ENCODE measurements around the gene NAT16. TPM values are rescaled to one million over a fixed set of nuclear protein-coding genes. Genes with fewer than 3 reads are reported as not detected.

NAT16 gene
- total RNA-seq, 4 donors from 2014 or later, result not detected

DNA sequence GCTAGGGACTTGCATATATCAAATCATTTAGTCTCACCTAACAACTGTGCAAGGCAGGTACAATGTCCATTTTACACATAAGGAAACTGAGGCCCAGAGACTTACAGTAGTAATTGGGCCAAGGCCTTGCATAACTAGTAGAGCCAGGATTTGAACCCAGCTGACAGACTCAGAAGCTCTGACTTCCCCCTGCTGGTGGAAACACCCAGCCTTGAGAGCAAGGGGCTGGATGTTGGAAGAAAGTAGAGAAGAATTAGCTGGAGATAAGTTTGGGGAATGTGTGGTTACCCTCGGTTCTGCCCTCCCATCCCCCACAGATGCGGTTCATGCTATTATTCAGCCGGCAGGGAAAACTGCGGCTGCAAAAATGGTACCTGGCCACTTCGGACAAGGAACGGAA, 23.8 kb downstream of the NAT16 start:
- no peak overlapping the region for H3K27ac ChIP-seq
- ATAC-seq, result no peak
- no peak overlapping the region for H3K4me3 ChIP-seq
- no peak for TF ChIP-seq POLR2A (IDR thresholded peaks at IDR 0.05)
- TF ChIP-seq, protein P1, sequence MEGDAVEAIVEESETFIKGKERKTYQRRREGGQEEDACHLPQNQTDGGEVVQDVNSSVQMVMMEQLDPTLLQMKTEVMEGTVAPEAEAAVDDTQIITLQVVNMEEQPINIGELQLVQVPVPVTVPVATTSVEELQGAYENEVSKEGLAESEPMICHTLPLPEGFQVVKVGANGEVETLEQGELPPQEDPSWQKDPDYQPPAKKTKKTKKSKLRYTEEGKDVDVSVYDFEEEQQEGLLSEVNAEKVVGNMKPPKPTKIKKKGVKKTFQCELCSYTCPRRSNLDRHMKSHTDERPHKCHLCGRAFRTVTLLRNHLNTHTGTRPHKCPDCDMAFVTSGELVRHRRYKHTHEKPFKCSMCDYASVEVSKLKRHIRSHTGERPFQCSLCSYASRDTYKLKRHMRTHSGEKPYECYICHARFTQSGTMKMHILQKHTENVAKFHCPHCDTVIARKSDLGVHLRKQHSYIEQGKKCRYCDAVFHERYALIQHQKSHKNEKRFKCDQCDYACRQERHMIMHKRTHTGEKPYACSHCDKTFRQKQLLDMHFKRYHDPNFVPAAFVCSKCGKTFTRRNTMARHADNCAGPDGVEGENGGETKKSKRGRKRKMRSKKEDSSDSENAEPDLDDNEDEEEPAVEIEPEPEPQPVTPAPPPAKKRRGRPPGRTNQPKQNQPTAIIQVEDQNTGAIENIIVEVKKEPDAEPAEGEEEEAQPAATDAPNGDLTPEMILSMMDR (IDR thresholded peaks at IDR 0.05), result no peak
- no peak for TF ChIP-seq POLR2AphosphoS5 (IDR thresholded peaks at IDR 0.05)
- TF ChIP-seq EP300 (IDR thresholded peaks at IDR 0.05), result no peak
- H3K9me3 ChIP-seq, result no peaks in the 10 kb centered on the region
- H3K36me3 ChIP-seq, result peaks cover 0 to 49% of the 10 kb centered on the region in 2 donors
- H3K27me3 ChIP-seq, result peaks cover 28% of the 10 kb centered on the region
- H3K4me1 ChIP-seq, result peaks cover 2 to 22% (median 8%) of the 10 kb centered on the region in 3 donors
- 73 to 86% methylated on average over 6 of the region's 6 CpGs for WGBS, 2 donors (ENCODE audit: low coverage in 1 of 2)

- TF ChIP-seq POLR2A (IDR thresholded peaks at IDR 0.05) (no peak), POLR2AphosphoS5 (IDR thresholded peaks at IDR 0.05) (no peak), EP300 (IDR thresholded peaks at IDR 0.05) (no peak)
- TF ChIP-seq, protein P1 (IDR thresholded peaks at IDR 0.05), result no peak
- Histone ChIP-seq H3K27me3 (peaks cover 18% of the 10 kb centered on the region), H3K36me3 (peaks cover 0 to 40% of the 10 kb centered on the region in 2 donors), H3K9me3 (no peaks in the 10 kb centered on the region), H3K27ac (peak overlapping the region in 1 of 4 donors; percentile 75), H3K4me1 (peaks cover 2 to 22% (median 8%) of the 10 kb centered on the region in 3 donors), H3K4me3 (peak overlapping the region; percentile 80 to 81)
- no peak for ATAC-seq
- WGBS, 2 donors (ENCODE audit: low coverage in 1 of 2), result 58% methylated on average over 3 of the region's 4 CpGs; no CpG with 5 or more reads in 1 of the 2 donors
Observed at GRCh38 chr7:101155303-101155702, 24.8 kb downstream of the NAT16 start.

DNA sequence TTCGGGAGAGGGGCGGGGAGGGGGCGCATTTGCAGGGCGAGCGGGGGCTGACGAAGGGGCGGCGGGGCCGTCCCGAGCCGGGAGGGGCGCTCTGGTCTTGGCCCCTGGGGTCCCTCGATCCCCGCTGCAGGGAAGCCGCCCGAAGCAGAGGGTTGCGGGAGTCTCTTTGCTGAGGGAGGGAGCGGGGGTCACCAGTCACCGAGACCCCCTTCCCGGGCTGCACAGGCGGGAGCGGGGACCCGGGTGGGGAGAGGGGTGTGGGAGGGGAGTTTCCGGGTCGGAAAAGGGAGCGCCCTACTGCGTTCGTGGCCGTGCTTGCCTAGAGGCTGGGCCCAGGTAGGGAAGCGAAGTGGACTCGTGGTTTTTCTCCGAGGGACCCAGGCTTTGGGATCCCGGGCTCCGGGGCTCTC, 25.4 kb downstream of the NAT16 start:
- Histone ChIP-seq H3K9me3 (no peaks in the 10 kb centered on the region), H3K4me3 (peak overlapping the region; percentile 80 to 81), H3K27me3 (peaks cover 12% of the 10 kb centered on the region), H3K27ac (peak overlapping the region in 1 of 4 donors; percentile 75), H3K36me3 (peaks cover 0 to 34% of the 10 kb centered on the region in 2 donors), H3K4me1 (peaks cover 2 to 22% (median 8%) of the 10 kb centered on the region in 3 donors)
- ATAC-seq, result peak; percentile 42
- WGBS, 2 donors (ENCODE audit: low coverage in 1 of 2), result 0% methylated on average over 5 of the region's 34 CpGs; no CpG with 5 or more reads in 1 of the 2 donors
- TF ChIP-seq, protein P1 (IDR thresholded peaks at IDR 0.05), result no peak
- TF ChIP-seq POLR2AphosphoS5 (IDR thresholded peaks at IDR 0.05), result no peak
- no peak for TF ChIP-seq POLR2A (IDR thresholded peaks at IDR 0.05)

DNA sequence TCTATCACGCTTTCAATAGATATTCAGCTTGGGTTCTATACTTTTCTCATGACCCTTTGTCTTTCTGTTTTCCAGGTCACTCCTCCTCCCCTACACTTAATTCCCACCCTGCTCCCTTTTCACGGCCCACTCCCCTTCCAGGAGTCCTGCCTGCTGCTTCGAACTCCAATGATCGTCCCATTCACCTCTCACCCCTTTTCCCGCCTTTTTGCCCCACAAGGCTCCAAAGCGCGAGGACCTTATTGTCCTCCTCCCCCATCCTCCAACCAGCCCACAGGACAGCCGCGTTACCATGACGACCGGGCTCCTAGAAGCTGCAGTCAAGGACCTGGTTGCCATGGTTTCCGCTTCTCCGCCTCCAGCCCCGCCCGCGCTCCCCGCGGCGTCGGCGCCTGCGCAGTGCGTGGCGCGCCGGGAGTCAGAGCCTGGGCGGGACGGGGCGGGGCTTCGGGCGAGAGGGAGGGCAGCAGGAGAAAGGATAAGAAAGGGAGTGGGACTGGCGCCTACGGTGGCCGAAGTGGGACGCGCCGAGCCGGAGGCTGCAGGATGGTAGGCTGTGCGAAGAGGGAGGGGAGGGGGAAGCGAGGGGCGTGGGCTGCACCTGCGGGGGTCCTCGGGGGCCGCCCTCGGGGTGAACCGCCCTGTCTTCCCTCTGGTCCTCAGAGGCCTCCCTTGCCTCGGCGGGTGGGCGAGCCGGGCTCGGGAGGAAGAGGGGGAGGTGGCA, 26.0 kb downstream of the NAT16 start, which contains the start of gene AP1S1:
Gene AP1S1 (plus strand): TSS at position 508 of the 724 bp plus-strand sequence. CDS start 39 bp downstream, at position 547.
- H3K36me3 ChIP-seq, result peaks cover 0 to 28% of the 10 kb centered on the region in 2 donors
- H3K9me3 ChIP-seq, result no peaks in the 10 kb centered on the region
- peak; percentile 97 for ATAC-seq
- 11 to 17% methylated on average over 11 to 12 of the region's 51 CpGs for WGBS, 2 donors (ENCODE audit: low coverage in 1 of 2)
- peaks cover 12% of the 10 kb centered on the region for H3K27me3 ChIP-seq
- TF ChIP-seq POLR2AphosphoS5 (IDR thresholded peaks at IDR 0.05), result peak; percentile 63
- TF ChIP-seq, protein P1 (IDR thresholded peaks at IDR 0.05), result no peak
- TF ChIP-seq EP300 (IDR thresholded peaks at IDR 0.05), result no peak
- TF ChIP-seq POLR2A (IDR thresholded peaks at IDR 0.05), result no peak
- H3K4me1 ChIP-seq, result peaks cover 2 to 22% (median 8%) of the 10 kb centered on the region in 3 donors
- H3K4me3 ChIP-seq, result peak within 1 kb of the TSS; percentile 80 to 81
- peak within 1 kb of the TSS in 1 of 4 donors; percentile 75 for H3K27ac ChIP-seq

All from gastroesophageal sphincter (tissue), 4 donors.